Neural progenitor cell (in vitro differentiated cells): Measurements from ENCODE around the gene GREM2. TPM values are rescaled to one million over a fixed set of nuclear protein-coding genes. Genes with fewer than 3 reads are reported as not detected.

Source experiments
- DNase-seq: peaks from one replicate; pipeline ENCODE4 v3.0.0-alpha.2; 2016; ENCODE audit warnings: low spot score
- H2AFZ ChIP-seq: fragments of 200-600 bp; sonication (generic); replicated peaks from 2 replicates; pipeline ENCODE4 v1.6.1; 2016; ENCODE audit warnings: antibody characterized with exemption
- H3F3A ChIP-seq: fragments of 200-600 bp; sonication (generic); 2 replicates; pipeline ENCODE4 v1.6.1; 2016; ENCODE audit warnings: antibody characterized with exemption, low read depth
- H3K27ac ChIP-seq: fragments of 200-600 bp; sonication (generic); 2 replicates; pipeline ENCODE4 v1.5.1; 2016; ENCODE audit warnings: mild to moderate bottlenecking
- H3K27me3 ChIP-seq: fragments of 200-600 bp; sonication (generic); 2 replicates; pipeline ENCODE4 v1.6.1; 2016; ENCODE audit warnings: mild to moderate bottlenecking, moderate library complexity
- H3K36me3 ChIP-seq: fragments of 200-600 bp; sonication (generic); 2 replicates; pipeline ENCODE4 v1.5.1; 2016
- H3K4me1 ChIP-seq: fragments of 200-600 bp; sonication (generic); 2 replicates; pipeline ENCODE4 v1.6.1; 2016; ENCODE audit warnings: mixed run types
- H3K4me2 ChIP-seq: fragments of 200-600 bp; sonication (generic); 2 replicates; pipeline ENCODE4 v1.6.1; 2016
- H3K4me3 ChIP-seq: fragments of 200-600 bp; sonication (generic); 2 replicates; pipeline ENCODE4 v1.5.1; 2016
- H3K79me2 ChIP-seq: fragments of 200-600 bp; sonication (generic); 2 replicates; pipeline ENCODE4 v1.6.1; 2016; ENCODE audit warnings: low read depth
- H3K9ac ChIP-seq: fragments of 200-600 bp; sonication (generic); 2 replicates; pipeline ENCODE4 v1.6.1; 2016
- H3K9me3 ChIP-seq: fragments of 200-600 bp; sonication (generic); 2 replicates; pipeline ENCODE4 v1.5.1; 2016; ENCODE audit warnings: low read depth
- H4K20me1 ChIP-seq: fragments of 200-600 bp; sonication (generic); 2 replicates; pipeline ENCODE4 v1.6.1; 2016; ENCODE audit warnings: low read depth
- H3K27ac Mint-ChIP-seq: 3 replicates; pipeline ENCODE4 v1.8.0; 2021; ENCODE audit warnings: mixed read lengths
- H3K27me3 Mint-ChIP-seq: 2 replicates; pipeline ENCODE4 v1.8.0; 2022; ENCODE audit warnings: low read depth, mild to moderate bottlenecking, inconsistent platforms, moderate library complexity, mixed read lengths; ENCODE audit not compliant: insufficient read depth
- H3K36me3 Mint-ChIP-seq: 3 replicates; pipeline ENCODE4 v1.8.0; 2021; ENCODE audit warnings: mixed read lengths
- H3K4me1 Mint-ChIP-seq: 3 replicates; pipeline ENCODE4 v1.8.0; 2021; ENCODE audit warnings: mixed read lengths
- H3K4me3 Mint-ChIP-seq: 3 replicates; pipeline ENCODE4 v1.8.0; 2021; ENCODE audit warnings: mild to moderate bottlenecking, moderate library complexity, mixed read lengths
- H3K9me3 Mint-ChIP-seq: 3 replicates; pipeline ENCODE4 v1.8.0; 2020; ENCODE audit warnings: mixed read lengths
- CTCF ChIP-seq: fragments of 200-600 bp; sonication (generic); IDR thresholded peaks from 2 replicates; pipeline ENCODE4 v1.5.1; 2017; ENCODE audit warnings: antibody characterized with exemption, mild to moderate bottlenecking
- EZH2 ChIP-seq: fragments of 200-600 bp; sonication (generic); IDR thresholded peaks from 2 replicates; pipeline ENCODE4 v1.6.1; 2017; ENCODE audit warnings: antibody characterized with exemption, mild to moderate bottlenecking, moderate library complexity
- EZH2phosphoT487 ChIP-seq: fragments of 200-600 bp; sonication (generic); IDR thresholded peaks from 2 replicates; pipeline ENCODE4 v1.6.1; 2017; ENCODE audit warnings: antibody characterized with exemption
- total RNA-seq: library from RNA; depleted of rRNA; stranded (reverse); fragments of >200 nt; gene quantifications from 2 replicates; pipeline ENCODE4 v1.2.3, GENCODE V29; 2015; ENCODE audit warnings: low replicate concordance

The GREM2 gene
- total RNA-seq, 1 donor from 2014 or later, result not detected

DNA sequence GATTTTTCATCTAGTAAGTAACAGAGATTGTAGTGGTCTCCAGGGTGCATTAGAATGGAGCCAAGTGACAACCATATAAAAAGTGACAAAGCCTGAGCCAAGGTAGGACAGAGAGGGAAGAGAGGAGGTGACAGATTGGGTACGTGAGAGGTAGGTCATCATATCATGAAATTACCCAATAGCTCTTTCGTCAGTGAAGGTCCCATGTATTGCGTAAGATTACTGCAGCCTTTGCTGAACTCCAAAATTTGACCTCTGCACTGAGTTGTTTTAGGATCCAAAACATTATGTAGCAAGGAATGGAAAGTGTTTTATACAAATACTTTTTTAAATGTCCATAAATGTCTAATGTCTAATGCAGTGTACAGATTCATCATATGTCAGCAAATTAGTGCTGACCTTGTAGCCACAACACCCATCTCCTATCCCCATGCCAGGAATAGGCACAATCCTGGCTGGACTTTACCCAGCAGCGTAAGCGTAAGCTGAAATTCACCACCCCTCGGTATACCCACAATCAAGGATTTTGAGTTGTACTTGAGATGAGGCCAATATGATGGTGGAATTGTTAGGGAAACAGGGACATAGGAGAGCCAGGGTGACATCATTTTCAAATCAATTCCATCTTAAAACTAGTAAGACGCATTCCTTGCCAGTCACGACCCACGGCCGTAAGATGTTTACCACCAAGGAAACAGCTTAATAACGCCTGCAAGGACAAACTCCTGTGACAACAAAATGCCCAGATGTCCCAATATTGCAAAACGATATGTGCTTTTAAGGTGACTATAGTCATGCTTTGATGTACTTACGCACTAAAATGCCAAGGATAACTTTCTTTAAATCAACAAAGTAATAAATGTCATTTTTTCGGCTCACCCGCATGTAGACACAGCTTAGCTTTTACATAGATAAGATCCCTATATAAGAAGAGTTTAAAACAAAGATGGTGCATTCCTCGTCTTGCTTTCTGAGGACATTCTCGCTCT is 38.1 kb upstream of the GREM2 start:
- no peaks in the 10 kb centered on the region for H3K9me3 Mint-ChIP-seq

GRCh38 chr1:240646571-240647240 is 34.8 kb upstream of the GREM2 start:
- H3K4me1 ChIP-seq, result no peaks in the 10 kb centered on the region
- no peaks in the 10 kb centered on the region for H3K9me3 Mint-ChIP-seq
- TF ChIP-seq CTCF, result no peak
- no peak for TF ChIP-seq EZH2phosphoT487
- TF ChIP-seq EZH2, result no peak
- H3K36me3 ChIP-seq, result no peaks in the 10 kb centered on the region
- no peak overlapping the region for H2AFZ ChIP-seq
- H3K27me3 ChIP-seq, result no peaks in the 10 kb centered on the region
- DNase-seq, result no peak
- no peaks in the 10 kb centered on the region for H3F3A ChIP-seq
- no peaks in the 10 kb centered on the region for H3K36me3 Mint-ChIP-seq
- H3K4me2 ChIP-seq, result no peak overlapping the region
- H3K27me3 Mint-ChIP-seq, result peaks cover 4% of the 10 kb centered on the region
- no peaks in the 10 kb centered on the region for H3K9me3 ChIP-seq
- no peaks in the 10 kb centered on the region for H4K20me1 ChIP-seq
- no peak overlapping the region for H3K27ac ChIP-seq
- no peak overlapping the region for H3K4me3 Mint-ChIP-seq
- no peaks in the 10 kb centered on the region for H3K79me2 ChIP-seq
- H3K27ac Mint-ChIP-seq, result no peak overlapping the region
- H3K4me3 ChIP-seq, result no peak overlapping the region
- H3K4me1 Mint-ChIP-seq, result no peaks in the 10 kb centered on the region
- H3K9ac ChIP-seq, result no peak overlapping the region

More for the DNA sequence above, 38.1 kb upstream of the GREM2 start:
- Histone ChIP-seq H3K79me2 (no peaks in the 10 kb centered on the region), H3K27ac (no peak overlapping the region), H3K4me2 (no peak overlapping the region), H3K9me3 (no peaks in the 10 kb centered on the region), H3K4me3 (no peak overlapping the region), H3K9ac (no peak overlapping the region), H4K20me1 (no peaks in the 10 kb centered on the region), H3K4me1 (no peaks in the 10 kb centered on the region), H3K27me3 (no peaks in the 10 kb centered on the region), H3K36me3 (no peaks in the 10 kb centered on the region), H2AFZ (no peak overlapping the region), H3F3A (no peaks in the 10 kb centered on the region)
- no peak for TF ChIP-seq CTCF
- no peak for TF ChIP-seq EZH2phosphoT487
- TF ChIP-seq EZH2, result no peak
- Mint-ChIP-seq H3K27me3 (peaks cover 2% of the 10 kb centered on the region), H3K4me3 (no peak overlapping the region), H3K4me1 (no peaks in the 10 kb centered on the region), H3K36me3 (no peaks in the 10 kb centered on the region), H3K27ac (no peak overlapping the region)
- no peak for DNase-seq

DNA sequence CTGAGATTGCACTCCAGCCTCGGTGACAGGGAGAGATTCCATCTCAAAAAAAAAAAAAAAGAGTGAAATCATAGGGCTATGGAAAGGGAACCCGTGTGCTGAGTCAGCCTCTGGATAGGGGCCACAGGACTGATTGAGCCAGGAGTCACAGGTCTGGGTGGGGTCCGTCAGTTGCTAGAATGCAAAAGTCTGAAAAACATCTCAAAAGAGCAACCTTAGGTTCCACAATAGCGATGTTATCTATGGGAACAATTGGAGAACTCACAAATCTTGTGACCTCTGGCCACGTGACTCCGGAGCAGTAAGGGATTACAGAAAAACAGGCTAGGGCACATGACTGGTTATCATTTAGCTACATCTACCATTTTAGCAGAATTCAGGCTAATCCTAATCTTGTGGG is 32.8 kb upstream of the GREM2 start:
- no peaks in the 10 kb centered on the region for H3K27me3 ChIP-seq
- Mint-ChIP-seq H3K4me3 (no peak overlapping the region), H3K9me3 (no peaks in the 10 kb centered on the region), H3K4me1 (no peaks in the 10 kb centered on the region), H3K36me3 (no peaks in the 10 kb centered on the region), H3K27ac (no peak overlapping the region), H3K27me3 (peaks cover 4% of the 10 kb centered on the region)
- H3K9ac ChIP-seq, result no peak overlapping the region
- H3K4me2 ChIP-seq, result no peak overlapping the region
- H3K36me3 ChIP-seq, result no peaks in the 10 kb centered on the region
- H4K20me1 ChIP-seq, result no peaks in the 10 kb centered on the region
- TF ChIP-seq CTCF (no peak), EZH2 (no peak), EZH2phosphoT487 (no peak)
- H3K9me3 ChIP-seq, result no peaks in the 10 kb centered on the region
- H3F3A ChIP-seq, result no peaks in the 10 kb centered on the region
- no peak overlapping the region for H2AFZ ChIP-seq
- DNase-seq, result no peak
- H3K4me3 ChIP-seq, result no peak overlapping the region
- H3K4me1 ChIP-seq, result no peaks in the 10 kb centered on the region
- H3K79me2 ChIP-seq, result no peaks in the 10 kb centered on the region
- no peak overlapping the region for H3K27ac ChIP-seq
